Amniotic stem cell (primary cell): ENCODE measurements around the gene AUNIP.
A peak's percentile ranks its signal among the peaks of the same experiment; 100 is the strongest.

Experiments
- DNase-seq: peaks from one replicate; lab custom pipeline; 2025; lab: John Stamatoyannopoulos, UW

Gene AUNIP

DNA sequence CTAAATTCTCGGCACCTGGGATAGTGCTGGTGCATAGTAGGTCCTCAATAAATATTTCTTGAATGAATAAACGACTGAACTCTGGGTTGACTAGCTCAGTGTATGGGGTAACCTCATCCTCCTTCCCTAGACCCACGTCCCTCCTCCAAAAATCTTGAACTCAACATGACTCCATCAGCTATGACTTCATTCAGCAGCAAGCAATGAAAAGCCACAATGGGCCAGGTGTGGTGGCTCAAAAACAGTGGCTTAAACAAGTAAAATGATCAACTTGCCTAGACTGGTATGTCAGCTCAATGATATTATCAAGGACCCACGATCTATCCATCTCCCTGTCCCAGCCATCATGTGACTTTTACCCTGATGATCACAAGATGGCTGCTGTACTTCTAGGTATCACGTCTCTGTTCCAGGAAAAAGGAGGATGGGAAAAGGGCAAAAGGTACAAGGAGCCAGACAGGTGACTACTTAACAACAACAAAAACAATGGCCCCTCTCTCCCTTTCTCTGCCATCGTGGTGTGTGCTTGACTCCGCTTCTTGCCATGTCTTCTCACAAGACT is 29.2 kb upstream of the AUNIP start:
- DNase-seq = no peak

DNA sequence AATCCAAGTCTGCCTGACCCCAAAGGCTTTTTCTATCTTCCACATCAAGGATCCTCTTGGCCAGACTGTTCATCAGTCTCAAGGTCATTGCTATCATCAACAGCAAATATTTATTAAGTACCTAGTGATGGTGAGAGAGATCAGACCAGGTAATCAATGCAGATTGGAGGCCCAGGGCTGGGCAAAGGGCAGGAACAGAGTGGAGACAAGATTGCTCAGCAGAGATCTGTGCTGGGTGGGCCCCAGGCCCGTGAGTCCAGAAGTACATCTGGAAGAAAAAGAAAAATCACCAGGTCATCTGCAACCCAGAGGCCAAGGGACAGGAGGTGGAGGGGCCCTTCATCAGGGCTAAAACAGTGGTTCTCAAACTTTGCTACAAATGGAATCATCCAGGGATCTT is 26.3 kb upstream of the AUNIP start:
- DNase-seq = no peak

DNA sequence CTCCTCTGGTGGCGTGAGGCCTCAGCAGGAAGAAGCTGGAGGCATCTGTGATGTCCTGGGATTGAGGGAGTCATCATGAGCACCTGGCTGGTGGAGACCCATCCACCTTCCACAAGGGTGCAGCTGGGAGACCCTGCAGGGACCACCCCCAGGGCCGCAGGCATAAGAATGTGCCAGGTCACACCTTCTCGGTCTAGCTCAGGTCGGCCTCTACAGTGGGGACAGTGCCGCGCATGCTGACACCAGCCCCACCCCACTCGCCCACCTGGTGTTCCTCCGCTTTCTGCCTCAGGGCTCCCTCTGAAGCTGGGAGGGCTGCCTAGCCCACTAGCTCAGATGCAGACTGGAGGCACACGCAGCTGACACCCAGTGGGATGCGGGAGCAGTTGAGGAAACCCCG is 22.0 kb upstream of the AUNIP start:
- no peak for DNase-seq

DNA sequence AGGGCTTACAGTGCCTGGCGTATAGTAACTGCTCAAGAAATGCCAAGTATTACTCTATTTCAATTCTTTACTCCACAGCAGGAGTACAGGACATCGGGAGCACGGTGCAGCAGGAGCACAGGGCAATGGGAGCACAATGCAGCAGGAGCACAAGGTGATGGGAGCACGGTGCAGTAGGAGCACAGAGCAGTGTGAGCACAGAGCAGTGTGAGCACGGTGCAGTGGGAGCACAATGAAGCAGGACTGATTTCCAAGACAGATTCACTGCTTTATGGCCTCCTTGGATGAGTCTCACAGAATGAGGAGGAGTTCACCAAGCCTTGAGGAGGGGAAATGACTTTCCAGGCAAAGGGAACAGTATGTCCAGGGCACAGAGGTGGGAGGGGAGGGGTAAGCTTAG is 21.3 kb upstream of the AUNIP start:
- DNase-seq = no peak

DNA sequence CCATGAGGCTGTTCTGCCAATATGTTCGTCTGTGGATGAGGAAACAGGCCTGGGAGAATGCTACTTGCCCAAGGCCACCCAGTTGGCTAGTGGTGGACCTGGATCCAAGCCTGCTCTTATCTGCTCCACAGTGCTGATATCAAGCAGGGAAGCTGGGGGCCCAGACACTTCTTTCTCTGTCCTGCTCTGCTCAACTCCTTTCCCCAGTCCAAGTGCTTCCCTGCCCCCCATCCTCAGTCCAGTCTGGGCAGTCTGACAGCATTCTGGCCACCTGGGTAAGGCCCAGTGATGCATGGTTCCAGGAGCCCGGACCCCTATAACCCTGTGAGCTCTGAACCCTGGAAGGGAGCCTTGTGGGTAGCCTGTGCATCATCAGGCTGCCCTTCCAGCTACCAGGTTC is 20.4 kb upstream of the AUNIP start:
- no peak for DNase-seq

DNA sequence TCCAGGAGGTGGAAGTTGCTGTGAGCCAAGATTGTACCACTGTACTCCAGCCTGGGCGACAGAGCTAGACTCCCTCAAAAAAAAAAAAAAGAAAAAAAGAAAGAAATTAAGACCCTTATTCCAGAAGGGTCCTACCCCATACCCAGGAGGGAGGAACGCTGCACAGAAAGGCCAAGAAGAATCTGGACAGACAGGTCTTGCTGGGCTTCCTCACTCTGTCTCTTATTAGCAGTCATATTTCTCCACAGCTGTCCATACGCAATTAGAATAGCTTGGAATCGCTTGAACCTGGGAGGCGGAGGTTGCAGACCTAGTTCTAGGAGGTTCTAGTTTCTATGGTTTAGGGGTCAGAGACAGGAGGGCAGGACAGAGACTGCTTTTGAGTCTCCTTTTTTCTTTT is 19.4 kb upstream of the AUNIP start:
- DNase-seq = no peak

DNA sequence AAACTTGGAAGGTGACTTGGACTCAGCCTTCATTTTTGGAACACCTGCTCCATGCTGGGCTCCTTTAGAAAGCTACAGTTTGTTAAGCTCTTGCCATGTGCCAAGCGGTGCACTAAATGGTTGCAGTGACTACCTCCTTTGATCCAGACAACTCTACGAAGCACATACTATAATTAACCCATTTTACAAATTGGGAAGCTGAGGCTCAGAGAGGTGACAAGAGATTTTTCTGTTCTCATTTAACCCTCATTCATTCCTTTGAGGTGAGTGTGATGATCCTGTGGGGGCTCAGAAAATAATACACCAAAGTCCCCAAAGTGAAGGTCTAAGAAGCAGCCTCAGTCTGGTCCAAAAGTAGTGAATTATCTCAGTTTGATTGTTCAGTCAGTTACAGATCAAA is 17.9 kb upstream of the AUNIP start:
- no peak for DNase-seq

DNA sequence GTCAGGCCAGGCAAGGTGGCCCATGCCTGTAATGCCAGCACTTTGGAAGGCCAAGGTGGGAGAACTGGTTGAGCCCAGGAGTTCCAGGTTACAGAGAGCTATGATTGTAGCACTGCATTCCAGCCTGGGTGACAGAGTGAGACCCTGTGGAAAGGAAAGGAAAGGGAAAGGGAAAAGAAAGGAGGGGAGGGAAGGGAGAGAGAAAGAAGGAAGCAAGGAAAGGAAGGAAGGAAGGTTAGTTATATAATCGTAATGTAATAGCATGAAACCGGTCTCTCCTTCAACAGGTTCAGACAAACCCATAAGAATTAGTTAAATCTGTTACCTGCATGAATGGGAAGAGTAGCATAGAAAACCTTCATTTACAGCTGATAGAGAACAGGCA is 17.4 kb upstream of the AUNIP start:
- DNase-seq = no peak

DNA sequence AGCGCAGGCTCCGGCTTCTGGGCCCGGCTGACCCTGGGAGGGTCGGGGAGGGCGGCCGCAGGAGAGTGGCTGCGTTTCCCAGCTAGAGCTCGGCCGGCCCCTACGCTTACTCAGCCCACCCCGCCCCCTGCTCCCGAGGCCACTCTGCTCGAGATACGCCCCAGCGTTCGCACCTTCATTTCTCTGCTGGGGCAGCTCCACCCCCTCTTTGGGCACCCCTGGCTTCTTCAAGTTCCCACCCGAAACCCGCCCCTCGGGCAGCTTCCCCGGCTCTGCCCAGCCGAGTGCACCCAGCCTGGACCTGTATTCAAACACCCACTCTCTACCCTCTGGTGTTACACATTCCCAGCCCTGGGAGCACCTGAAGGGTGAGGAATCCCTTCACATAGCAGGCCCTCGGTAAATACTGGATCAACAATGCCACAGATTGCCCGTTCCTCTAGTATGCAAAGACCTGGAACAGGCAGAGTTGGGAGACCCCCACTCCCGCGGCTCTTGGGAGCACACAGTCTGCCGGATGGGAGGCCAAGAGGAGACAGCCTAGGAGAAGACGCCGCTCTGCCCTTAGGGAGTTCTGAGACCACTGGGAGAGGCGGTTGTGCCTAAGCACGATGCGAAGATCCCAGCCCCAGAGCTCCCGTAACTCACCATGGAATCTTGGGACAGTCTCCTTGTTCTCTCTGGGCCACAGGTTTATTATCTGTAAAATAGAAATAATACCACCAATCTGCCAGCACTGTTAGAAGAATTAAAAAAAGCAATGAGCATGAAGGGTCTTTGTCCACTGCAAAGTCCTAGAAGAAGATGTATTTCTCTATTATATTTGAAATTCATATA is 16.8 kb upstream of the AUNIP start:
- no peak for DNase-seq

DNA sequence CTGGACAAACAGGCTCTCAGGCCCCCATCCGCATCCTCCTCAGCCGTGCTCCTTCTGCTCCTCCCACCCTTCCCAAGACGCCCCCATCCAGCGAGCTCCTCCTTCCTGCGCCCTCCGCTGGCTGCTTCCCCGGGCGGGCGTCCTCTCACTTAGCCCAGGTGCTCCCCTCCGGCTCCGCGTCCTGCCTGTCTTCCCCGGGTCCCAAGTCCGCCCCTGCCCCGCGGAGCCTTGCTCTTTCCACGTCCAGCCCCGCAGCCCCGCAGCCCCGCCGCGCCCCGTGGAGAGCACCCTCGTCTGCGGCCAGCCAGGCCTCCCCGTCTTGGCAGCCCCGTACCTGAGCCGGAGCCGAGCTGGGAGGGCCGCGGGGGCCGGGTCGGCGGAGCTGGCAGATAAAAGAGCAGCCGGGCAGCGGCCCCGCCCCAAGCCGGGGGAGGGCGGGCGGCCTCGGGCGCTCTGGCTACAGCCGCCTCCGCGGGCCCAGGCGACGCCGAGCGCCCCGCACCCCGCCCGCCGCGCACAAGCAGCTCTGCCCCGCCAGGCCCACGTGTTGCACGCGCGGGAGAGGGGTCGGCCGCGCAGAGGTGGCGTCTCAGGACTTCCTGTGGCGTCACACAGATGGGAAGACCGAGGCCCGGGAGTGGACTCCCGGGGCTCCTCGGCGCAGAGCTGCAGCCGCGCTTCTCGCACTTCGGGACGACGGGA is 16.0 kb upstream of the AUNIP start, which contains the start of gene PAQR7:
Gene PAQR7 (minus strand): TSS at position 555 of the 702 bp plus-strand sequence. CDS start 11,869 bp downstream, outside the sequence.
- peak; percentile 26 for DNase-seq

DNA sequence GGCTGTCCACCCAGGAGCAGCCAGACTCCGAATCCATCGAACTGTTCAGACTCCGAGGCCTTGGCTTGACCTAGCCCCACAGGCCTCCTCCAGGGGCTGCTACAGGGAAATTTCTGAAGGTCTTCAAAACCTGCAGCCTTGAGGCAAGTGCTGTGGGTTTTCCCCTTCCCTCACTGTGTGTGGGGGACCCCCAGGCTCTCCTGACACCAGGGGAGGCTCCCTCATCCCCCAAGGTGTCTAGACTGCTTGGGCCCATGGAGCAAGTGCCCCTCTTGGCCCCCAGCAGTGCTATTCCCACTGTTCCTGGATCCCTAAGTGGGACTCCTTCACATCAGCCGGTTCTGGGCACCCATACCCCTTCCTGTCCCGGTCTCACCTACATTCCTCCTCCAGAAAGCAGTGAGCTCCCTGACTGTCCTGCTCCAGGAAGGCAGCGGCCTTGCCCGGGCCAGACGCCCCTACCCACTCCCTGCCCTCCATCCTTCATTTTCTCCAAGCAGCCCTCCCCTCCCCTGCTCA is 15.4 kb upstream of the AUNIP start:
- DNase-seq = no peak

DNA sequence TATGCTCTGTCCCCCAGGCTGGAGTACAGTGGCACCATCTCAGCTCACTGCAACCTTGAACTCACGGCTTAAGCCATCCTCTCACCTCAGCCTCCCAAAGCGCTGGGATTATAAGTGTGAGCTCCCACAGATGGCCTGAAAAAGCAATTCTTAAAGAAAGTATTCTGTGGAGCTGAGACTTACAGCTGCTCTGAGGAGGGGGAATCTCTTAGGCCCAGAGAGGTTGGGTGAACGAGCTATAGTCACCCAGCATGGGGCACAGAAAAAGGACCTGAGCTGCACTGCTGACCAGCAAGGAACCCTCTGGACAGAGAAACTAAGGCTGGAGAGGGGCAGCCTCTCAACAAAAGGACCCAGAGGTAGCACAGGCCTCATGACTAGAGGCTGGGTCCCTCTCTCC is 15.0 kb upstream of the AUNIP start:
- DNase-seq = no peak

DNA sequence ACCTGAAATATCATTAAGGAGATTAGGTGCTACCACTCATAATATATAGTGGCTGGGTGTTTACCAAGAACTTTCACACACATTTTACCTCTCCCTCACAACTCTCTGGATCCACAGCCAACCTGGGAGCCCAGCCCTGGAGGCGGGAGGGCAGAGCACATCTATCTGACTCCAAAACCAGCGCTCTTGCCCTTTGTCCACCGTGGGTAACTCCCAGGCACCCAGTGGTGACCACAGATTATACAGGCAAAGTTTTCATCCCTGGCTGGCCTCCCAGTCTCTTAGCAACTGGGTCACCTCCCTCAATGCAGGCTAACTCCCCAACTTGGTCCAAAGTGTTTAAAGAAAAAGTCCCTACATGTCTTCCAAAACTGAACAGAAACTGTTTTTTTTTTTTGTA is 13.9 kb upstream of the AUNIP start:
- DNase-seq = no peak

DNA sequence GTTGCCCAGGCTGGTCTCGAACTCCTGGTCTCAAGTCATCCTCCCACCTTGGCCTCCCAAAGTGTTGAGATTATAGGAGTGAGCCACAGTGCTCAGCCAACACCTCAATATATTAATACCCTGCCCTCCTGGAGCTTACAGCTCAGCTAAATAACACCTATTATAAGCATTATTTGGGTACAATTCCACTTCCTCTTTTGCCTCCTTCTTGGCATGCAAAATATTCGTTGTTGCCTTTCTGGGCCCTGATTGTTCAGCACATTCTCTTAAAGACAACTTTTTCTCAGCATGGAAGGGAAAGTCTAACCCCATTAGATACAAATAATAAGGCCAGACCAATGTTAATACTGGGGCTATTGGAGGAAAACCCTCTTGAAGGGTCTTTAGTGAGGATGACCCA is 13.5 kb upstream of the AUNIP start:
- DNase-seq = no peak

DNA sequence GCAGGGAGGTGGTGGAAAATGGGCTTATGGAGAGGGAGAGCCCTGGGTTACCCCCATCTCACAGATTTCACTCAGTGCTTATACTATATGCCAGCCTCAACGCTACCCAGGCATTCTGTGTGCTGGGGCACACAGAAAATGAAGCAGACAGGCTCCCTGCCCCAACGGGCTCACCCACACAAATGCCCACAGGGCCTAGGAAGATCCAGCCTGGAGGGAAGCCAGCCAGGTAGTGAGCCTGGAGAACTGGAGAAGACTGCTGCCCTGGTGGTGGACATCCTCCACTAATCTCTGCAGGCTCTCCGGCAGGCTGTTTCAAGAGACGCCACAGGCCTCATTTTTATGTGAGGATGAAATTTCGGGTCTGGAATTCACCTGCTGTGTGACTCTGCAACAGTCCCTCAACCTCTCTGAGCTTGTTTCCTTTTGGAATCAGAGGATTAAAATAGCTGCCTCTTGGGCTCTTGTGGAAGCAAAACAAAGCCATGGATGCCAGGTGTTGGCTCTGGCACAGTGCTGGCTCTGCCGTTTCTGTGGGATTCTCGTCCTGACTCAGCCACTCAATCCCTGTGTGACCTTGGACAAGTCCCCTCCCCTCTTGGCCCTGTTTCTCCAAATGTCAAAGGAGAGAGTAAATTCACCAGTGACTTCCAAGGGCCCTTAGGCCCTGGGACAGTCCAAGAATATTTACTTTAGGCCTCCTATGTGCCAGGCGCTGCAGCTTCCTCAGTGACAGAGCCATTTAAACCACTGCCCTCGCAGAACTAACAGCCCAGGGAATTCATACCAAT is 12.6 kb upstream of the AUNIP start:
- no peak for DNase-seq

DNA sequence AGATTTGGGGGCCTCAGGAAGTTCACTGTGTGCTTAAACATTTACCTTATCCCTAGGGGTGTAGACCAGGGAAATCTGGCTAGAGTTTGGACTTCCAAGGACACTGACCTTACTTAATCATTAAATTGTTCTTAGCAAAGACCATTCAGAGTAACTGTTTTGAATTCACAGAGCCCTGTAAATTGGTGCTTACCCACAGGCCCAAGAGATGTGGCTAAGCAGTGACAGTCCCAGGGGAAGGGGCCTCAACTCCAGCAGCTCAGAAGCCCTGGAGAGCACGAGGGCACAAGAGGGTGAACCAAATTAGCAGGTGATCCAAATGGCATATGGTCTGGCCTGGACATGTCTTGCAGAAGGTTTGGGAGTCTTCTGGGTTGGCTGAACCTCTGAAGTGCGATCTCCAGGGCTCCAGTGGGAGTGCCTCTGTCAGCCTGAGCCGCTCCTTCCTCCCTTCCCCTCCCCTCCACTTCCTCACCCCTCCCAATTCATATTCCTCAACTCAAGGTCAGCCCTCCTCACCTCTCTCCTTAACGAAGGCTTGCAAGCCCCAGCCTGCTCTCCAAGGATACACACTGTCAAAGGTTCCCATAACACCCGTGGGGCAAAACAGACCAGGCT is 11.9 kb upstream of the AUNIP start:
- no peak for DNase-seq

DNA sequence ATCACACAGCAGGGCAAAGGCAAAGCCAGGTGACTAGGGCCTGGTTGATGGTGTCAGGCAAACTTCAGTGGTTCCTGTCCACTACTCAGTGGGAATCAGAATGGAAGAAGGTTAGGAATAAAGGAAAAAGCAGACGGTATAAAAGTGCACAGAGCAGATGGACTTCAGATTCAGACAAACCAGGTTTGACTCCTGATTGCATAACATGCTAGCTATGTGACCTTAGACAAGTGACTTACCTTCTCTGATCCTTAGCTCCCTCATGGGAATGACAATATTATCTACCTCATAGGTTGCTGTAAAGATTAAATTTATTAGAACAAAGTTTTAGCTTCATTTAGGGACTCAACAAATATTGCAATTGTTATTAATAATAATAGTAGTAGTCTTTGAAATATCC is 11.4 kb upstream of the AUNIP start:
- no peak for DNase-seq

DNA sequence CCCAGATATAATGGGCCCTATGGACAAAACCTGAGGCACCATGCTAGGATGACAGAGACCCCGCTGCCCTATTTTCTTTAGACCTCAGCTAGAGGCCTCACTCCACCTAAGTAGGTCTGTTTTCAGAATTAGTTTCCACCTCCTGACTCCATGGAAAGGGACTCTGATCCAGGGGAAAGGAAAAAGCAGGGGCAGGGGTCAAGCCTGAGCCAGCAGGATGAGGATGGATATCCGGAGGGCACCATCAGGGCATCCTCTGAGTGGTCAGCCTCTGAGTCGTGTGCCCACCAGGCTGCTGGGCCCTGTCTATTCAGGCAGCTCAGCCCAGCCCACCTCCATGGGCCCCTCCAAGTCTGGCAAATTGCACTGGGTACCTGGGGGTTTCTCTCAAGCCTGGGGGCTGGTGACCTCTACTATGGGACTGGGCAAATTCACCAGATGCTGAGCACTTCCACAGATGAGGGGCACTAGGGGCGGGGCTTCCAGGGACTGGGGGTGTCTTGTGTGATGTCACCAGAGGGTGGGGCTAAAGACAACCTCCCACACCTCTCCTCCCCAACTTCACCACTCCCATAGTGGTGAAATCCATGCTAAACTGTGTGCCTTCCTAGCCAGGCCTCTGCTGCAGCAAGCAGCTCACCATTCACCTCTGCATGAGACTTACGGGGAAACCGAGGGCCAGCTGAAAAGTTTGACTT is 10.8 kb upstream of the AUNIP start:
- DNase-seq = no peak

DNA sequence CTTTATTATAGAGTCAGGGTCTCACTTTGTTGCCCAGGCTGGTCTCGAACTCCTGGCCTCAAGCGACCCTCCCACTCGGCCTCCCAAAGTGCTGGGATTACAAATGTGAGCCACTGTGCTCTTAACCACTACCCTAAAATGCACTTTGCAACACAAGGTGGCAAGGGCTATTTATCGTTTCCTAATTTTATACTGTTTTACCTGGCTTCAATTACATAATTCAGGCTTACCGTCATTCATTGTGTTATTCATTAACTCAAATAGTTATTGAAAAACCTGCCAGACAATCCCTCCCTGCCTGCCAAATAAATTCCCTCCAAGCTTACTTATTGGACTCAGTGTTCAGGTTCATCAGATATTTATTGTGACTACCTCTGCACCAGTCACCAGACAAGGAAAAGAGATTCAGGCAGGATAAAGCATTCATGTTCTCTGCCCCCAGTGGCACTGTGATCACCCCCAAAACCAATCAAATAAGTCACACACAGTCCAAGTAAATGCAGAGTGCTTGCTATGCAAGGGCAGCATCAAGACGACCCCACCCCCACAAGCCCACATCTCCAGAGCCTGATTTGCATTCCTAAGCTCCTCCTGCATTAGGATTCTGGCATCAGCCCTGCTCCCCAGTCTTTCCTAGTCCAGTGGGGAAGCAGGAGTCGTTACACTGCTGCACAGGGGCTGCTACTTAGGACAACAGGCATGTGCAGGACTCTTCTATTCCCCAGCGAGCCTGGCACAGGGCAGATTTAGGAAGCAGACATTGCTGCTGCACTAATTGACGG is 8.1 kb upstream of the AUNIP start:
- DNase-seq = no peak

DNA sequence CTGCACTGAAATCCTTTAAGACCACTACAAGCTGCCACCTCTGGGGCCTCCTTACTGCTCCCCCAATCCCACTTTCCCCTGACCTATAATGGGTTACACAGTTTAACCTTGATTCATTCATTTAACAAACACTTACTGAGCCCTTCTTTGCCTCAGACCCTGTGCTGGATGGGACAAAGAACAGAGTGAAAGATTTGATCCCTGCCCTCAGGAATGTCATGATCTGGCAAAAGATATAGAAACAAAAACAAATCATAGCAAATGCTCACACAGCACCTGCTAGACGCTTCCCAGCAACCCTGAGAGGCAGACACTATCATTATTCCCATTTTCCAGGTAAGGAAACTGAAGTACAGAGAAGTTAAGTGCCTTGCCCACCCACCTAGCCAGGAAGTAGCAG is 7.0 kb upstream of the AUNIP start:
- no peak for DNase-seq
